Upper lobe of left lung (tissue), 6 donors: ENCODE results near the gene RAC3. TPM values are rescaled to one million over a fixed set of nuclear protein-coding genes. Genes with fewer than 3 reads are reported as not detected.

Experiments used
- ATAC-seq, 2 donors: fragments of 200-7000 bp; cut with Tn5 transposase; one replicate each; pipeline ENCODE4 v1.9.1; 2022; ENCODE audit warnings: mild to moderate bottlenecking in 2 of 2, moderate library complexity in 2 of 2; ENCODE audit not compliant: low FRiP score in 2 of 2
- DNase-seq, 2 donors: peaks; one replicate each; pipeline ENCODE4 v3.0.0-alpha.2; 2019 to 2020
- H3K27ac ChIP-seq, 4 donors: fragments of 200-600 bp; sonication (generic); one replicate each; pipeline ENCODE4 v1.5.1; 2016 to 2019
- H3K27me3 ChIP-seq, 4 donors: fragments of 200-600 bp; sonication (generic); one replicate each; pipeline ENCODE4 v1.5.1; 2017 to 2019
- H3K36me3 ChIP-seq, 4 donors: fragments of 200-600 bp; sonication (generic); one replicate each; pipeline ENCODE4 v1.5.1; 2016 to 2019
- H3K4me1 ChIP-seq, 4 donors: fragments of 200-600 bp; sonication (generic); one replicate each; pipeline ENCODE4 v1.5.1; 2018 to 2019
- H3K4me3 ChIP-seq, 4 donors: fragments of 200-600 bp; sonication (generic); one replicate each; pipeline ENCODE4 v1.5.1; 2017 to 2019; ENCODE audit warnings: mild to moderate bottlenecking in 2 of 4, moderate library complexity in 1 of 4
- H3K9me3 ChIP-seq, 4 donors: fragments of 200-600 bp; sonication (generic); one replicate each; pipeline ENCODE4 v1.5.1; 2018 to 2019
- EP300 ChIP-seq, 4 donors: sonication (generic); formaldehyde crosslinking; IDR thresholded peaks; one replicate each; pipeline ENCODE4 v1.5.1; 2017; ENCODE audit warnings: antibody characterized with exemption in 4 of 4, control low read depth in 2 of 4
- POLR2A ChIP-seq, 4 donors: fragments of 450-650 bp; IDR thresholded peaks; one replicate each; pipeline ENCODE4 v1.5.1; 2016 to 2017; ENCODE audit warnings: antibody characterized with exemption in 4 of 4, mild to moderate bottlenecking in 2 of 4
- POLR2AphosphoS5 ChIP-seq, 2 donors: sonication (generic); formaldehyde crosslinking; IDR thresholded peaks; one replicate each; pipeline ENCODE4 v1.5.1; 2017; ENCODE audit warnings: antibody characterized with exemption in 2 of 2
- WGBS, 2 donors: methylation state at CpG; one replicate each; pipeline ENCODE4 v1.1.5; 2017 to 2018; 5-methylcytosine and 5-hydroxymethylcytosine counted together
- total RNA-seq, 6 donors: library from RNA; depleted of rRNA in 4 of 6; stranded (reverse); fragments of >200 nt in 4 of 6; gene quantifications; one replicate each; pipeline versions ENCODE4 v1.1.0 to v1.2.1, GENCODE V29; 2016 to 2021
- TF ChIP-seq, protein P1 (sequence below), 6 experiments: fragments of 450-650 bp in 4 of 6; fragments of 200-600 bp in 2 of 6; sonication (generic) in 2 of 6; IDR thresholded peaks; one replicate each; pipeline ENCODE4 v1.5.1; 2016 to 2019; ENCODE audit warnings: antibody characterized with exemption in 6 of 6
- donor health status: DM: no; HTN: no; CAD: no; lungs with moderate emphysema.
- donor health status: DM: no; HTN: yes; CAD: no; lungs with severe emphysema.

Gene RAC3
- total RNA-seq, 6 donors from 2014 or later = 3.0 to 12.6 (median 7.1) TPM

DNA sequence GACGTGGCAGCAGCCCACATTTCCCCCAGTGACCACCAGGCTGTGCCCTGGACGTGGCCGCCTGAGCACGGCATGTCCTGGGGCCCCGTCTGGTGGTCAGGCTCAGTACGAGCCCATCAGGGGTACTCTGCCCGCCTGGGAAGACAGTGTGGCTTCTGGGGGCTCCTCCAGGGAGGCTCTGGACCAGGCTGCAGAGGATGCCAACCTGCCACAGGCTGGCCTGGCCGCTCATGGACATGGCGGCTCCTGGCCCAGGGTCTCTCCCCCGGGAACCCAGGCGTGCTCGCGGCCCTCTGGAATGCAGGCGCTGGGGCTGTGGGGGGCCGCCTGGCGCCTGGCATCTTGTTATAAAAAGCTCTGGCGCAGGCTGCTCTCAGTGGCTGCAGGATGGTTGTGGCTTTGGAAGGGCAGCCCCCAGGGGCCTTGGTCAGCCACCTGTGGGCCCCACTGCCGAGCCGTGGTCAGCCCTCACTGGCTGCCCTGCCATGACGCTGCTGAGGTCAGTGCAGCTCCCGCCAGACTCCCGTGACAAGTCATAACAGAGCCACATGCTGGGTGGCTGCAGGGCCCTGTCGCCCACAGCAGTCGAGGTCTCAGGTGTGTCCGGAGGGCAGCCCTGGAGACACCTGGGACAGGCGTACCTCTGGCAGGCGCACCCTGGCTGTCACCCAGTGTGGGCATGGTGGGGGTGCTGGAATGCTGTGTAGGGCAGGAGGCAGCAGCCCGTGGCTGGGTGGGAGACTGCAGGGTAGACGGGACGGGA, 23.8 kb upstream of the RAC3 start:
- ATAC-seq = no peak
- Histone ChIP-seq H3K4me1 (peaks cover 0 to 14% (median 4%) of the 10 kb centered on the region in 4 donors), H3K4me3 (no peak overlapping the region), H3K36me3 (peaks cover 0 to 15% (median 5%) of the 10 kb centered on the region in 4 donors), H3K27ac (no peak overlapping the region), H3K27me3 (no peaks in the 10 kb centered on the region), H3K9me3 (no peaks in the 10 kb centered on the region)
- DNase-seq = peak in 1 of 2 donors; percentile 70
- TF ChIP-seq, protein P1, sequence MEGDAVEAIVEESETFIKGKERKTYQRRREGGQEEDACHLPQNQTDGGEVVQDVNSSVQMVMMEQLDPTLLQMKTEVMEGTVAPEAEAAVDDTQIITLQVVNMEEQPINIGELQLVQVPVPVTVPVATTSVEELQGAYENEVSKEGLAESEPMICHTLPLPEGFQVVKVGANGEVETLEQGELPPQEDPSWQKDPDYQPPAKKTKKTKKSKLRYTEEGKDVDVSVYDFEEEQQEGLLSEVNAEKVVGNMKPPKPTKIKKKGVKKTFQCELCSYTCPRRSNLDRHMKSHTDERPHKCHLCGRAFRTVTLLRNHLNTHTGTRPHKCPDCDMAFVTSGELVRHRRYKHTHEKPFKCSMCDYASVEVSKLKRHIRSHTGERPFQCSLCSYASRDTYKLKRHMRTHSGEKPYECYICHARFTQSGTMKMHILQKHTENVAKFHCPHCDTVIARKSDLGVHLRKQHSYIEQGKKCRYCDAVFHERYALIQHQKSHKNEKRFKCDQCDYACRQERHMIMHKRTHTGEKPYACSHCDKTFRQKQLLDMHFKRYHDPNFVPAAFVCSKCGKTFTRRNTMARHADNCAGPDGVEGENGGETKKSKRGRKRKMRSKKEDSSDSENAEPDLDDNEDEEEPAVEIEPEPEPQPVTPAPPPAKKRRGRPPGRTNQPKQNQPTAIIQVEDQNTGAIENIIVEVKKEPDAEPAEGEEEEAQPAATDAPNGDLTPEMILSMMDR (IDR thresholded peaks at IDR 0.05) = no peak
- WGBS, 2 donors = 90 to 95% methylated on average over 11 to 26 of the region's 30 CpGs

DNA sequence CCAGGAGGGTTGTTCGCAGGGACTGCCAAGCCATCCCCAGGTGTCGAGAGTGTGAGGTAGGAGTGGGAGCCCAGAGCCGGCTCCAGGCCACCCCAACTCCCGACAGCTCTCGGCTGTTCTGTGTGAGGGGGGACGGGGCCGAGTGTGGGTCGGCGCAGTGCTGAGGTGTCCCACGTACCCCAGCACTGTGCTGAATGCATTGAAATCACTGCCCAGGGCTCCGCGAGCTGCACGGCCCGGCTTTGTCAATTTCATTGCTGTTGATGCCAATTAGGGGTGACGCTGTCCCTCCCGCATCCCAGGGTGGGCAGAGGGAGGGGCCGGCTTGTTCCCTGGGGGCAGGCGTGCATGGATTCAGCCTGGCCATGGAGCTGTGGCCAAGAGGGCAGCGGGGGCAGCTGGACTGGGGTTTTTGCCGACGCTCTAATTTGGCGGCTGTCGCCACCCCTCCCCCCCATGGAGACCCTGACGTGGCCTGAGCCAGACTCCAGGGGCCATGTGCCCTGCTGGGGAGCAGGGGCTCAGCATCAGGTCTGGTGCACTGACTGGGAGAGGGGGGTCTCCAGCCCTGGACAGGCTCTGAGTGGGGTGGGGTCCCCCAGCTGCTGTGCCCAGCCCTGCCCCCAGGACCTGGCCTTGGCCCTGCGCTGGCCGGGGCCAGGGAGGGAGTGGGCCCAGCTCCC, 23.1 kb upstream of the RAC3 start:
- DNase-seq = no peak
- Histone ChIP-seq H3K36me3 (peaks cover 0 to 15% (median 5%) of the 10 kb centered on the region in 4 donors), H3K27ac (no peak overlapping the region), H3K4me1 (peaks cover 0 to 21% (median 7%) of the 10 kb centered on the region in 4 donors), H3K27me3 (no peaks in the 10 kb centered on the region), H3K9me3 (no peaks in the 10 kb centered on the region), H3K4me3 (no peak overlapping the region)
- no peak for ATAC-seq
- WGBS, 2 donors = 90% methylated on average over 4 to 26 of the region's 26 CpGs
- TF ChIP-seq POLR2AphosphoS5 (IDR thresholded peaks at IDR 0.05) (no peak), POLR2A (IDR thresholded peaks at IDR 0.05) (no peak)
- TF ChIP-seq, protein P1 (IDR thresholded peaks at IDR 0.05) = no peak

DNA sequence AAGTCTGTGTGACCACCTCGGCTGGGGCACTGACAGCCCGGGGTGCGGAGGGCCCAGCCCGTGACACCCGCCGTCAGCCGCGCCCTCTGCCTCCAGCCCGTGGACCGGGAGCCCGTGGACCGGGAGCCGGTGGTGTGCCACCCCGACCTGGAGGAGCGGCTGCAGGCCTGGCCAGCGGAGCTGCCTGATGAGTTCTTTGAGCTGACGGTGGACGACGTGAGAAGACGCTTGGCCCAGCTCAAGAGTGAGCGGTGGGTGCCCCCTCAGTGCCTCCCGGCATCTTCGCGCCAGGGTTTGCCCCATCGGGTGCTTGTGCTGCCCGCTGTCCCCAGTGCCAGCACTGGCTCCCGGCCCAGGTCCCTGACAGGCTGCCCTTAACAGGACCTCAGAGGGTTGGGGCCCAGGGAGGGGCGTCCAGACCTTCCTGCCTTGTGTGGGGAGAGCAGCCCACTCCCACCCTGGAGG, 22.5 kb upstream of the RAC3 start:
- peak in 1 of 2 donors; percentile 81 for DNase-seq
- TF ChIP-seq POLR2A (IDR thresholded peaks at IDR 0.05) (no peak), POLR2AphosphoS5 (IDR thresholded peaks at IDR 0.05) (no peak), EP300 (IDR thresholded peaks at IDR 0.05) (no peak)
- TF ChIP-seq, protein P1 (IDR thresholded peaks at IDR 0.05) = no peak
- WGBS, 2 donors = 82 to 88% methylated on average over 5 to 18 of the region's 28 CpGs
- Histone ChIP-seq H3K27me3 (no peaks in the 10 kb centered on the region), H3K4me3 (no peak overlapping the region), H3K27ac (no peak overlapping the region), H3K4me1 (peaks cover 0 to 21% (median 10%) of the 10 kb centered on the region in 4 donors), H3K9me3 (no peaks in the 10 kb centered on the region), H3K36me3 (peaks cover 0 to 15% (median 5%) of the 10 kb centered on the region in 4 donors)
- no peak for ATAC-seq

DNA sequence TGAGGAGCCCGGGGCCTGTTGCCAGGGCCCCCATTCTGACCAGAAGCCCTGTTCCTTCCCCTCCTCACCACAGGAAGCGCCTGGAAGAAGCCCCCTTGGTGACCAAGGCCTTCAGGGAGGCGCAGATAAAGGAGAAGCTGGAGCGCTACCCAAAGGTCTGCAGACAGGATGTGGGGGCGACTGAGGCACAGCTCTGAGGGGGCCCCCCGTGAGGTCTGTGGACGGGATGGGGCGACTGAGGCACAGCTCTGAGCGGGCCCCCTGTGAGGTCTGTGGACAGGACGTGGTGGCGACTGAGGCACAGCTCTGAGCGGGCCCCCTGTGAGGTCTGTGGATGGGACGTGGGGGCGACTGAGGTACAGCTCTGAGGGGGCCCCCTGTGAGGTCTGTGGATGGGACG, 22.1 kb upstream of the RAC3 start:
- Histone ChIP-seq H3K36me3 (peaks cover 0 to 15% (median 5%) of the 10 kb centered on the region in 4 donors), H3K9me3 (no peaks in the 10 kb centered on the region), H3K4me3 (no peak overlapping the region), H3K27ac (no peak overlapping the region), H3K27me3 (no peaks in the 10 kb centered on the region), H3K4me1 (peaks cover 0 to 26% (median 14%) of the 10 kb centered on the region in 4 donors)
- WGBS, 2 donors = 65 to 83% methylated on average over 12 to 15 of the region's 15 CpGs
- ATAC-seq (no peak), DNase-seq (peak in 1 of 2 donors; percentile 37)
- no peak for TF ChIP-seq POLR2AphosphoS5 (IDR thresholded peaks at IDR 0.05)
- TF ChIP-seq EP300 (IDR thresholded peaks at IDR 0.05) = no peak
- TF ChIP-seq POLR2A (IDR thresholded peaks at IDR 0.05) = no peak
- TF ChIP-seq, protein P1 (IDR thresholded peaks at IDR 0.05) = no peak
